8988T (cell line): ENCODE results near the gene STK31.
"Not testable (repeated sequence)": the region's sequence is repeated elsewhere in the genome, so short reads cannot be mapped to it uniquely, and the experiment has no call there.

ENCODE experiments used
- DNase-seq: peaks from one replicate; pipeline ENCODE4 v3.0.0; 2011

The STK31 gene

DNA sequence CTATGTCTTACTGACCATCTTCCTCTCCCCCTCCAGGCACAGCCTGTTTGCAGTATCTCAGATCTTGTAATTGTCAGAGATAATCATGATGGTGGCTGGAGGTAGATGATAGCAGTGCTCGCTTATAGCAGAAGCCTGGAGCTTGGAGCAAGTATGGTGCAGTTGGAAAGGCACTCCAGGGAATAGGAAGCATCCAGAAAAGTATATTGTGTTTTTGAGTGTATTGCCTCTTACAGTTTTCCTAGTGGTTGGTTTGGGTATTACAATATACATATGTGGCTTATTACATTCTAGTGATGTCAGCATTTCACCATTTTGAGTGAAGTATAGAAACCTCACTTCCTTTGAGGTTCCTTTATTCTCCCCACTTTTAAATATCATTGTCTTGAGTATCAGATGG lies 101.5 kb downstream of the STK31 start:
- DNase-seq, result no peak

DNA sequence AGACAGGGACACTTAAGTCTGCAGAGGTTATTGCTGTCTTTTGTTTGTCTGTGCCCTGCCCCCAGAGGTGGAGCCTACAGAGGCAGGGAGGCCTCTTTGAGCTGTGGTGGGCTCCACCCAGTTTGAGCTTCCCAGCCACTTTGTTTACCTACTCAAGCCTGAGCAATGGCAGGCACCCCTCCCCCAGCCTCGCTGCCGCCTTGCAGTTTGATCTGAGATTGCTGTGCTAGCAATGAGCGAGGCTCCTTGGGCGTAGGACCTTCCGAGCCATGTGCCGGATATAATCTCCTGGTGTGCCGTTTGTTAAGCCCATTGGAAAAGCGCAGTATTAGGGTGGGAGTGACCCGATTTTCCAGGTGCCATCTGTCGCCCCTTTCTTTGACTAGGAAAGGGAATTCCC lies 118.1 kb downstream of the STK31 start:
- not testable (repeated sequence) for DNase-seq

DNA sequence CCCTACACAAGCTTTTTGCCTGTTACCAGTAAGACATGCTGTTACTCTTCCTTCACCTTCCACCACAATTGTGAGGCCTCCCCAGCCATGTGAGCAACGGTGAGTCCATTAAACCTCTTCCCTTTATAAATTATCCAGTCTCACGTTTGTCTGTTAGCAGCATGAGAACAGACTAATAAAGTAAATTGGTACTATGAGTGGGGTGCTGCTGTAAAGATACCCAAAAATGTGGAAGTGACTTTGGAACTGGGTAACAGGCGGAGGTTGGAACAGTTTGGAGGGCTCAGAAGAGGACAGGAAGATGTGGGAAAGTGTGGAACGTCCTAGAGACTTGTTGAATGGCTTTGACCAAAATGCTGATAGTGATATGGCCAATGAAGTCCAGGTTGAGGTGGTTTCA lies 122.7 kb downstream of the STK31 start:
- not testable (repeated sequence) for DNase-seq

DNA sequence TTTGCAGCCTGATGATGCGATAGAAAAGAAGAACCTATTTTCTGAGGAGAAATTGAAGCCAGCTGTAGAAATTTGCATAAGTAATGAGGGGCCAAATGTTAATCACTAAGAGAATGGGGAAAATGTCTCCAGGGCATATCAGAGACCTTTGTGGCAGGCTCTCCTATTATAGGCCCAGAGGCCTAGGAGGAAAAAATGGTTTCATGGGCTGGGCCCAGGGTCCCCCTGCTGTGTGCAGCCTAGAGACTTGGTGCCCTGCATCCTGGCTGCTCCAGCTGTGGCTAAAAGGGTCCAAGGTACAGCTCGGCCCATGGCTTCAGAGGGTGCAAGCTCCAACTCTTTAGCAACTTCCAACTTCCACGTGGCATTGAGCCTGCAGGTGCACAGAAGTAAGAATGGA lies 123.4 kb downstream of the STK31 start:
- DNase-seq, result no peak

DNA sequence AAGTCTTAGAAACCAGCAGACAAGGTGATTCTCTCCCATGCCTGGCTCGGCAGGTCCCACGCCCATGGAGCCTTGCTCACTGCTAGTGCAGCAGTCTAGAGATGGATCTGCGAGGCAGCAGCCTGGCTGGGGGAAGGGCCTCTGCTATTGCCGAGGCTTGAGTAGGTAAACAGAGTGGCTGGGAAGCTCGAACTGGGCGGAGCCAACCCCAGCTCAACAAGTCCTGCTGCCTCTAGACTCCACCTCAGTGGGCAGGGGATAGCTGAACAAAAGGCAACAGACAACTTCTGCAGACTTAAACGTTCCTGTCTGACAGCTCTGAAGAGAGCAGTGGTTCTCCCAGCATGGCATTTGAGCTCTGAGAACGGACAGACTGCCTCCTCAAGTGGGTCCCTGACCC lies 134.8 kb downstream of the STK31 start:
- not testable (repeated sequence) for DNase-seq

DNA sequence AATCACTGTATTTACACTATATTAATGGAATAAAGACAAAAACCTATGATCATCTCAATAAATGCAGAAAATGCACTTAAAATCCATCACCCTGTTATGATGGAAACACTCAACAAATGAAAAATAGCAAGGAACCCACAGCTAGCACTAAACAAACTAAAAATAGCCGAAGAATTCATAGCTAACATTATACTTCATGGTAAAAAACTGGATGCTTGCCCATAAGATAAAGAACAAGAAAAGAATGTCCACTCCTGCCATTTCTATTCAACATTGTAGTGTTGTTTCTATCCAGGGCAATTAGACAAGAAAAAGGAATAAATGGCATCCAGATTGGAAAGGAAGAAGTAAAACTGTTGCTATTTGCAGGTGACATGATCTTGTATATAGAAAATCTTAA lies 142.1 kb downstream of the STK31 start:
- no peak for DNase-seq

DNA sequence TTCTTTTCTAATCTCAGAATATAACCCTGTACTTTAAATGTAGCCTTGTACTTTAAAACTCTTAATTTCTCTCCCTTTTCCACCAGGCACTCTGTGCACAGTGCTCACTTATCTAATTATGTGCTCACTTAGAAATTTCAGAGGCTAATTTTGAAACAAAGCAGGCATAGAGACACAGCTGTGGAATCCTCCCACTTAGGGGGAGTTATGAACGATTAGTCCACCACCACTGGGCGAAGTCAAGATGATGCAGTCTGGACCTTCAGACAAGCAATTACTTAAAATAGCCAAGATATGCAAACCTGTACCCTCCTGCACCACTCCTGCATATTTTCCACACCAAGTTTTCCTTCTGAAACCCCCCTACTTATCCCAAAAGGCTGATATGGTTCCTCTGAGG lies 143.0 kb downstream of the STK31 start:
- no peak for DNase-seq

DNA sequence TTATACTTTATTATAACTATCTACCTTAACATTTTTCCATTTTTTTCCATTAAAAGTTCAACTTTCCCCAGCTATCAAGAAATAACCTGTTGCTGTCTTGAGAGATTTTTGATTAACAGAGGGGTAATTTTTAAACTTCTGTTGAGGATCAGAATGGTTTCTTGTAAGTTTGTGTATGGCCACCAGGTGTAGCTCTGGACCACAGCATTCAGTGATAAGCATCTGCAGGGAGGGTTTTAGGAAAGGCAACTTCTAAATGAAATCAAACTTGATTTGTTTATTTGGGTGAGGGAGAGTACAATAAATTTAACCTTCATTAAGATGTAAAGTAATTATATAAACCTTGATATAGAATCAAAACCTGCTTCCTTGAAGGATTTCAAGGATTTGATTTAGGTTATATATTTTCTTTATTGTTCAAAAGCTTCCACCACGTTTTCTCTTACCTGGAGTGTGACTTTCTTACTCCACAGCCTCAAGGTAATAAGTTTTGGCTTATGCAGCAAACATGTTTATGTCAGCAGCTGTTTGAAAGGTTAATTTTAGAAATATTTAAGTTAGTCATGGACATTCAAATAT lies 153.3 kb downstream of the STK31 start:
- no peak for DNase-seq

DNA sequence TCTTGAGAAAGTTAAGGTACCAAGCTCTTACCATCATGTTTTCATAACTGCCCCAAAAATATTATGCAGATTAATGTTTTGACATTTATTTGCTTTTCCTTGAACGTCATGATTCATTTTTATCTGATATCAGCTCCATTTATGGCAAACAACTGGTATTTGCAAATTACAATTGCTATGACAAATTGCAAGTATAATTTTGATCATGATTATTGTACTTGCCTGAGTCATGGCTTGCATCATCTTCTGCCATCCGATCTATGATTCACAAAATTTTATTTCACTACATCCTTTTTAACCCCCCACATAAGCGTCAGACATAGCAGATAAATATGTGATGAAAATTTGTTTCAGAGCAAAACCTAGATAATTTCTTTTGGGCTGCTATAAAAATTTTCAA lies 155.0 kb downstream of the STK31 start:
- no peak for DNase-seq

DNA sequence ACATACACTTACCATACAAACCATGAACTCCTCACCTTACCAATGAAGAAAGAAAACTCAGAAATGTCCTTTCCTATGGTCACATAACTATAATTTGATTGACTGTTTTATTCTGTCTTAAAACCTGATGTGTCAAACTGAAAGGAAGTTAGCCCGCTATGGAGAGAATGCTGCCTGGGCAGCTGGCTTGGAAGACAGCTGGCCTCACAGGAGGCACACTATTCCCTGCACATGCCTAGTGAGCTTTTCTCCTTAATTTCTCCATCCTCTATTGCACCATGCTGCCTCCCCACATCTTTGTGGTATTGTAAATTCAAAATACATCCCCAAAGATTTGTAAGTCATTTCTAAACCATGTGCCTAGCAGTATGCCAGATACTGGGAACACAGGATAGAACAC lies 163.3 kb downstream of the STK31 start:
- no peak for DNase-seq

DNA sequence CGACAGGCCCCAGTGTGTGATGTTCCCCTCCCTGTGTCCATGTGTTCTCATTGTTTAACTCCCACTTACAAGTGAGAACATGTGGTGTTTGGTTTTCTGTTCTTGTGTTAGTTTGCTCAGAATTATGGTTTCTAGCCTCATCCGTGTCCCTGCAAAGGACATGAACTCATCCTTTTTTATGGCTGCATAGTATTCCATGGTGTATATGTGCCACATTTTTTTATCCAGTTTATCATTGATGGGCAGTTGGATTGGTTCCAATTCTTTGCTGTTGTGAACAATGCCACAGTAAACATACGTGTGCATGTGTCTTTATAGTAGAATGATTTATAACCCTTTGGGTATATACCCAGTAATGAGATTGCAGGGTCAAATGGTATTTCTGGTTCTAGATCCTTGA lies 166.5 kb downstream of the STK31 start:
- not testable (repeated sequence) for DNase-seq
